ENCODE measurements around the gene ATP11A. TPM values are rescaled to one million over a fixed set of nuclear protein-coding genes. Genes with fewer than 3 reads are reported as not detected.

ATP11A gene
- total RNA-seq, 1 donor from 2014 or later: 377 TPM

DNA sequence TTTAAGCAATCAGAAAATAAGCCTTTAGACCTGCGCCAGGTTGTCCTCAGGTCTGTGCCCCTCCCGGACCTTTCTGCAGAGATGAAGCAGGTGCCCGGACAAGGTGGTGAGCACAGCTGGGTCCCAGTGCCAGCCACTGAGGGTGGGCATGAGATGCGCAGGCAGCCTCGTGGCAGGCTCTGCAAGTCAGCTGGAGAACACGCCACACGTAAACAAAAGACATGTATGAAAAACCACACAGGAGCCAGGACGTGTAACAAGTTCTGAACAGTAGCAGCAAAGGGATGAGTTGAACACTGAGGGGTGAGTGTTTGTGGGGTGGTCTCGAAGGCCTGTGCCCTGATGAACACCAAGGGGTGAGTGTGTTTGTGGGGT, 210.4 kb downstream of the ATP11A start:
- ATAC-seq: no peak
- Histone ChIP-seq H3K36me3 (no peaks in the 10 kb centered on the region), H3K27me3 (peaks cover 6% of the 10 kb centered on the region), H3K4me1 (peaks cover 10% of the 10 kb centered on the region), H3K9me3 (no peaks in the 10 kb centered on the region), H3K4me3 (no peak overlapping the region), H3K27ac (no peak overlapping the region)
- intact Hi-C loops (cut with DNase I): no loop called here
- DNase-seq: no peak
- TF ChIP-seq, protein P1, sequence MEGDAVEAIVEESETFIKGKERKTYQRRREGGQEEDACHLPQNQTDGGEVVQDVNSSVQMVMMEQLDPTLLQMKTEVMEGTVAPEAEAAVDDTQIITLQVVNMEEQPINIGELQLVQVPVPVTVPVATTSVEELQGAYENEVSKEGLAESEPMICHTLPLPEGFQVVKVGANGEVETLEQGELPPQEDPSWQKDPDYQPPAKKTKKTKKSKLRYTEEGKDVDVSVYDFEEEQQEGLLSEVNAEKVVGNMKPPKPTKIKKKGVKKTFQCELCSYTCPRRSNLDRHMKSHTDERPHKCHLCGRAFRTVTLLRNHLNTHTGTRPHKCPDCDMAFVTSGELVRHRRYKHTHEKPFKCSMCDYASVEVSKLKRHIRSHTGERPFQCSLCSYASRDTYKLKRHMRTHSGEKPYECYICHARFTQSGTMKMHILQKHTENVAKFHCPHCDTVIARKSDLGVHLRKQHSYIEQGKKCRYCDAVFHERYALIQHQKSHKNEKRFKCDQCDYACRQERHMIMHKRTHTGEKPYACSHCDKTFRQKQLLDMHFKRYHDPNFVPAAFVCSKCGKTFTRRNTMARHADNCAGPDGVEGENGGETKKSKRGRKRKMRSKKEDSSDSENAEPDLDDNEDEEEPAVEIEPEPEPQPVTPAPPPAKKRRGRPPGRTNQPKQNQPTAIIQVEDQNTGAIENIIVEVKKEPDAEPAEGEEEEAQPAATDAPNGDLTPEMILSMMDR (IDR thresholded peaks at IDR 0.05): no peak

DNA sequence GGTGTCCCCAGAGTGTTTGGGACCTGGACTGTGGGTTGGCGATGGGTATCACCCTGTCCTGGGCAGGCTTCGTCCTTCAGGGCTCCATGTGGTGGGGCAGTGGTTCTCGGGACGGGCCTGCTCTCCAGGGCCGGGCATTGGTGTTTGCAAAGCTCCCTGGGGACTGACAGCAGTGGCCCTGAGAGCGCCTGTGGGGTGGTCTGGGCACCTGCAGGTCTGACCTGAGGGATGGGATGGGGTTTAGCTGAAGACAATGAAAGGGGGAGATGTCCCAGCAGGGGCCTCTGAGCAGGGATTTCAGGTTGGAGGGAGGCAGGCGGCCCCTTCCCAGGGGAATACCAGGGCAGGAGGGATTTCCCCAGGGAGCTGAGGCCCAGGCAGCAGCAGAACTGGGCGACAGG, 210.9 kb downstream of the ATP11A start:
- Histone ChIP-seq H3K4me3 (no peak overlapping the region), H3K4me1 (peaks cover 8% of the 10 kb centered on the region), H3K27ac (no peak overlapping the region), H3K27me3 (peaks cover 2% of the 10 kb centered on the region), H3K9me3 (no peaks in the 10 kb centered on the region), H3K36me3 (no peaks in the 10 kb centered on the region)
- ATAC-seq (no peak), DNase-seq (no peak)
- intact Hi-C loops (cut with DNase I): no loop called here
- TF ChIP-seq, protein P1 (IDR thresholded peaks at IDR 0.05): no peak

DNA sequence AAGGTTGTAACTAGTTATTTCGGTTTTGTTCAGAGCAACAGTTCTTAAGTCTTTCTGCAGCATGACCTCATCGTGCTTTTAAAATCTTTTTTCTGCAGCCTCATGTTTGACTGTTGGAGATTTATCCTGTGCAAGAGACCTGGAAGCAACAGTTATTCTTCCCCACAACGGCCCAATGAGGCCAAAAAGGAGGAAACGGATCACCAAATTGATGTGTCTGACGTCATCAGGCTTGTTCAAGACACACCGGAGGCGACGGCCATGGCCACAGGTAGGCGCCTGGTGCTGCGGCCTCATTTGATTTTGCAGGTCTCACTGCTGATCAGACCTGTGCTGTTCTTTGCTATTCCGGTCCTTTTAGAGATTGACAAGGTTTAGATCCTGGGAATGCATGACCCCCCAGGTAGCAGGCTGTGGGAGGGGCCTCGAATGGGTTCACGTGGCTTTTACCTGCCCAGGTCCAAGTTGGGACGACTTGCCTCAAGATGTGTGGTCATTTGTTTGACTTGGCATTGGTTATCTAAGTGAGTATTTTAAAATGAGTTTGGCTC, 212.3 kb downstream of the ATP11A start:
- ATAC-seq (peak; percentile 64), DNase-seq (no peak)
- no peaks in the 10 kb centered on the region for H3K27me3 ChIP-seq
- TF ChIP-seq, protein P1 (IDR thresholded peaks at IDR 0.05): no peak
- H3K36me3 ChIP-seq: no peaks in the 10 kb centered on the region
- H3K9me3 ChIP-seq: no peaks in the 10 kb centered on the region
- intact Hi-C loops (cut with DNase I): no loop called here
- H3K4me1 ChIP-seq: peaks cover 8% of the 10 kb centered on the region
- H3K27ac ChIP-seq: peak overlapping the region; percentile 47
- H3K4me3 ChIP-seq: no peak overlapping the region

GRCh38 chr13:112902669-112903068, 212.8 kb downstream of the ATP11A start:
- Histone ChIP-seq H3K9me3 (no peaks in the 10 kb centered on the region), H3K4me1 (peaks cover 8% of the 10 kb centered on the region), H3K27ac (peak overlapping the region; percentile 47), H3K27me3 (no peaks in the 10 kb centered on the region), H3K4me3 (no peak overlapping the region), H3K36me3 (no peaks in the 10 kb centered on the region)
- intact Hi-C loops (cut with DNase I): no loop called here
- ATAC-seq: peak; percentile 40
- TF ChIP-seq, protein P1 (IDR thresholded peaks at IDR 0.05): no peak
- DNase-seq: no peak

DNA sequence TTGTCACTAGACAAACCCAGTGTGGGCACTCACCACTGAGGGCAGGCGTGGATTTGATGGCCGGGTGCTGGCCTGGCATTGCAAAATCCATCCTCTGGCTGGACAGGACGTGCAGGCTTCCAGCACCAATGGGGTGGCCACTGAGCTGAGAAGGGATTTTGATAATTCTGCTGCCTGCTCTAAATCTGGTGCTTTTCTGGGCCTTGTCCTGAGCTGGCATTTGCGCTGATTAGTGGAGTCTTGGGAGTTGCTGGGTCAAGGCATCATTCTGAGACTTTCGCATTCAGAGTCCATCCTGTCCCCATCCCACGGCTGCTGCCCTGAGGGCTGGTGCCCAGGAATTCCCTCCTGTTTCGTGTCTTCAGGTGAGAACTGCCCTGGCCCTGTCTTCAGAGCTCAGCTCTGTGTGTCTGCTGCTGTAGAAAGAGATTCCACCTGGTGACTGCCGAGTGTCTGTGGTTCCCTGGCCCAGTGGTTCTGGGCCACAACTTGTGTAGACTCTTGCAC, 213.3 kb downstream of the ATP11A start:
- no peaks in the 10 kb centered on the region for H3K36me3 ChIP-seq
- TF ChIP-seq, protein P1 (IDR thresholded peaks at IDR 0.05): no peak
- peaks cover 8% of the 10 kb centered on the region for H3K4me1 ChIP-seq
- no peak overlapping the region for H3K4me3 ChIP-seq
- no peak overlapping the region for H3K27ac ChIP-seq
- ATAC-seq (no peak), DNase-seq (no peak)
- H3K27me3 ChIP-seq: no peaks in the 10 kb centered on the region
- intact Hi-C loops (cut with DNase I): no loop called here
- H3K9me3 ChIP-seq: no peaks in the 10 kb centered on the region

Measured in upper lobe of right lung (tissue), 1 donor.